Measurements from ENCODE around the gene SLC6A18. TPM values are rescaled to one million over a fixed set of nuclear protein-coding genes. Genes with fewer than 3 reads are reported as not detected.

SLC6A18 gene
- total RNA-seq, 1 donor from 2014 or later: not detected

- TF ChIP-seq CTCF (IDR thresholded peaks at IDR 0.05): no peak
- ATAC-seq (ENCODE audit: low read depth) (no peak), DNase-seq (no peak)
- Mint-ChIP-seq H3K4me3 (no peak overlapping the region), H3K36me3 (ENCODE audit: low read depth) (no peaks in the 10 kb centered on the region), H3K27ac (no peak overlapping the region), H3K27me3 (peaks cover 13% of the 10 kb centered on the region), H3K4me1 (no peaks in the 10 kb centered on the region), H3K9me3 (peaks cover 3% of the 10 kb centered on the region)
- intact Hi-C loops (cut with micrococcal nuclease): no loop called here
- CTCF ChIA-PET: no interaction called here
- POLR2A ChIA-PET: no interaction called here
Measured at GRCh38 chr5:1217596-1218206, 7.5 kb upstream of the SLC6A18 start.

- Mint-ChIP-seq H3K9me3 (peaks cover 3% of the 10 kb centered on the region), H3K27ac (no peak overlapping the region), H3K27me3 (peaks cover 13% of the 10 kb centered on the region), H3K4me1 (no peaks in the 10 kb centered on the region), H3K4me3 (no peak overlapping the region), H3K36me3 (ENCODE audit: low read depth) (no peaks in the 10 kb centered on the region)
- CTCF ChIA-PET: no interaction called here
- POLR2A ChIA-PET: no interaction called here
- ATAC-seq (ENCODE audit: low read depth) (no peak), DNase-seq (no peak)
- intact Hi-C loops (cut with micrococcal nuclease): no loop called here
- no peak for TF ChIP-seq CTCF (IDR thresholded peaks at IDR 0.05)
Measured at GRCh38 chr5:1218351-1219080, 6.7 kb upstream of the SLC6A18 start.

GRCh38 chr5:1219098-1219767 lies 5.9 kb upstream of the SLC6A18 start:
- intact Hi-C loops (cut with micrococcal nuclease): no loop called here
- Mint-ChIP-seq H3K27me3 (peaks cover 13% of the 10 kb centered on the region), H3K9me3 (peaks cover 3% of the 10 kb centered on the region), H3K36me3 (ENCODE audit: low read depth) (no peaks in the 10 kb centered on the region), H3K4me1 (no peaks in the 10 kb centered on the region), H3K4me3 (no peak overlapping the region), H3K27ac (no peak overlapping the region)
- no peak for TF ChIP-seq CTCF (IDR thresholded peaks at IDR 0.05)
- DNase-seq: no peak
- no peak for ATAC-seq (ENCODE audit: low read depth)
- POLR2A ChIA-PET: no interaction called here
- CTCF ChIA-PET: no interaction called here

- Mint-ChIP-seq H3K27me3 (peaks cover 13% of the 10 kb centered on the region), H3K4me1 (no peaks in the 10 kb centered on the region), H3K27ac (no peak overlapping the region), H3K9me3 (peaks cover 3% of the 10 kb centered on the region), H3K4me3 (no peak overlapping the region), H3K36me3 (ENCODE audit: low read depth) (no peaks in the 10 kb centered on the region)
- ChIA-PET POLR2A (no interaction called here), CTCF (no interaction called here)
- DNase-seq (no peak), ATAC-seq (ENCODE audit: low read depth) (no peak)
- intact Hi-C loops (cut with micrococcal nuclease): no loop called here
- no peak for TF ChIP-seq CTCF (IDR thresholded peaks at IDR 0.05)
Measured at GRCh38 chr5:1219768-1220100, 5.4 kb upstream of the SLC6A18 start.

GRCh38 chr5:1220351-1220750 lies 4.8 kb upstream of the SLC6A18 start:
- ATAC-seq (ENCODE audit: low read depth) (no peak), DNase-seq (no peak)
- H3K9me3 Mint-ChIP-seq: peaks cover 3% of the 10 kb centered on the region
- no peaks in the 10 kb centered on the region for H3K36me3 Mint-ChIP-seq (ENCODE audit: low read depth)
- intact Hi-C loops (cut with micrococcal nuclease): no loop called here
- peaks cover 12% of the 10 kb centered on the region for H3K27me3 Mint-ChIP-seq
- H3K27ac Mint-ChIP-seq: no peak overlapping the region
- CTCF ChIA-PET: no interaction called here
- POLR2A ChIA-PET: no interaction called here
- H3K4me1 Mint-ChIP-seq: no peaks in the 10 kb centered on the region
- H3K4me3 Mint-ChIP-seq: no peak overlapping the region
- TF ChIP-seq CTCF (IDR thresholded peaks at IDR 0.05): no peak

Measured in activated B cell treated with CpG ODN at 0.5 μM for 24 hours (primary cell).